Endothelial cell of umbilical vein (primary cell): ENCODE measurements around the gene TPM3.

Experiments used
- EZH2 ChIP-seq: IDR thresholded peaks from 2 replicates; pipeline ENCODE4 v1.6.1; 2012; ENCODE audit warnings: borderline replicate concordance, low read depth, mild to moderate bottlenecking, moderate library complexity, low read length, inconsistent platforms; ENCODE audit not compliant: severe bottlenecking
- FOS ChIP-seq: IDR thresholded peaks from 2 replicates; pipeline ENCODE4 v1.6.1; 2011; ENCODE audit warnings: mild to moderate bottlenecking, low read length, moderate library complexity, borderline replicate concordance; ENCODE audit not compliant: insufficient read depth
- GATA2 ChIP-seq: IDR thresholded peaks from 2 replicates; pipeline ENCODE4 v1.7.0; 2011; ENCODE audit warnings: low read depth, mild to moderate bottlenecking, moderate library complexity, mixed read lengths, low read length; ENCODE audit not compliant: insufficient read length, insufficient read depth
- JUN ChIP-seq: IDR thresholded peaks from 2 replicates; pipeline ENCODE4 v1.6.1; 2011; ENCODE audit warnings: borderline replicate concordance, low read depth; ENCODE audit not compliant: insufficient read length, insufficient read depth
- MYC ChIP-seq: IDR thresholded peaks from one replicate; pipeline ENCODE4 v1.6.1; 2011; ENCODE audit warnings: mild to moderate bottlenecking, low read depth, low read length
- POLR2A ChIP-seq: IDR thresholded peaks from 2 replicates; pipeline ENCODE4 v1.6.1; 2012; ENCODE audit warnings: low read depth, mild to moderate bottlenecking, control low read depth, low read length
- POLR2AphosphoS5 ChIP-seq: IDR thresholded peaks from 2 replicates; pipeline ENCODE4 v1.6.1; 2012; ENCODE audit warnings: low read depth, mild to moderate bottlenecking, control low read depth, low read length, moderate library complexity; ENCODE audit not compliant: insufficient read depth
- TF ChIP-seq, protein P1 (sequence below), 2 donors: IDR thresholded peaks; 1 replicate in 1 of 2; 2 replicates in 1 of 2; pipeline ENCODE4 v1.5.1; 2011; ENCODE audit warnings: low read length in 2 of 2, mild to moderate bottlenecking in 2 of 2, moderate library complexity in 2 of 2, control low read depth in 1 of 2, inconsistent platforms in 1 of 2, low read depth in 1 of 2; ENCODE audit not compliant: insufficient read depth in 1 of 2; ENCODE audit errors: extremely low read depth in 1 of 2
- TF ChIP-seq, protein P2 (sequence below): IDR thresholded peaks from 2 replicates; pipeline ENCODE4 v1.6.1; 2011; ENCODE audit not compliant: insufficient read depth, insufficient read length

DNA sequence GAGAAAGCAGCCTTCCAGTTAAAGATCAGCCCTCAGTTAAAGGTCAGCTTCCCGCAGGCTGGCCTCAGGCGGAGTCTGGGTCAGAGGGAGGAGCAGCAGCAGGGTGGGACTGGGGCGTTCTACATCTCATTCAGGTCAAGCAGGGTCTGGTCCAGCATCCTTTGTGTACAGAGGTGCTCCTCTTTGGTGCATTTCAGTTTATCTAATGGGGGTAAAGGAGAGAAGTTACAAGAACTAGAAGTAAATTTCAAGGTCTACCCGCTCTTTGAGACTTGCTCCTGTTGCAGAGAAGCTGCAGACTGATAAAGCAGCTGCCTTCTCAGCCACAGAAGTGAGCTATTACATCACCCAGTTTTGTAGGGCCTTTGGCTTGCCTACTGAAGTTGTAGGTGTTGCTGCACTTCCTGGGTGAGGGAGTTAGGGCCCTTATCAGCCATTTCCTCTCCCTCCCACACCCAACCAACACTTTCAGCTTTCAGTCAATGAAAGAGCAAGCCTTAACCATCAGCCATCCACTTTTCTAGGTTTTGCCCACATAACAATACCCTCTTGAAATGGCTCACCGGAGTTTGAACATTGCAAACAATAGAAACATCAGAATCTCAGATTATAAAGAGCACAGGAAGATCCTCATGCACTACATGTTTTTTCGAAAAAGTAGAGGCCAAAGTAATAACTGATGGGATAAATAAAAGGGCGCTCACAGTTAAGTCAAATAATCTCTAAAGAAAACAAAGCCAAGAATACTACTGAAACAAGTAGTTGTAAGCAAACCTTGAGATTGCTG is 34.2 kb downstream of the TPM3 start:
- TF ChIP-seq, protein P1, sequence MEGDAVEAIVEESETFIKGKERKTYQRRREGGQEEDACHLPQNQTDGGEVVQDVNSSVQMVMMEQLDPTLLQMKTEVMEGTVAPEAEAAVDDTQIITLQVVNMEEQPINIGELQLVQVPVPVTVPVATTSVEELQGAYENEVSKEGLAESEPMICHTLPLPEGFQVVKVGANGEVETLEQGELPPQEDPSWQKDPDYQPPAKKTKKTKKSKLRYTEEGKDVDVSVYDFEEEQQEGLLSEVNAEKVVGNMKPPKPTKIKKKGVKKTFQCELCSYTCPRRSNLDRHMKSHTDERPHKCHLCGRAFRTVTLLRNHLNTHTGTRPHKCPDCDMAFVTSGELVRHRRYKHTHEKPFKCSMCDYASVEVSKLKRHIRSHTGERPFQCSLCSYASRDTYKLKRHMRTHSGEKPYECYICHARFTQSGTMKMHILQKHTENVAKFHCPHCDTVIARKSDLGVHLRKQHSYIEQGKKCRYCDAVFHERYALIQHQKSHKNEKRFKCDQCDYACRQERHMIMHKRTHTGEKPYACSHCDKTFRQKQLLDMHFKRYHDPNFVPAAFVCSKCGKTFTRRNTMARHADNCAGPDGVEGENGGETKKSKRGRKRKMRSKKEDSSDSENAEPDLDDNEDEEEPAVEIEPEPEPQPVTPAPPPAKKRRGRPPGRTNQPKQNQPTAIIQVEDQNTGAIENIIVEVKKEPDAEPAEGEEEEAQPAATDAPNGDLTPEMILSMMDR (IDR thresholded peaks at IDR 0.05; ENCODE audit: extremely low read depth in 1 of 2, insufficient read depth in 1 of 2, low read depth in 1 of 2, low read length in 2 of 2) = no peak
- TF ChIP-seq FOS = no peak
- no peak for TF ChIP-seq EZH2
- TF ChIP-seq POLR2A = no peak
- no peak for TF ChIP-seq POLR2AphosphoS5
- TF ChIP-seq, protein P2, sequence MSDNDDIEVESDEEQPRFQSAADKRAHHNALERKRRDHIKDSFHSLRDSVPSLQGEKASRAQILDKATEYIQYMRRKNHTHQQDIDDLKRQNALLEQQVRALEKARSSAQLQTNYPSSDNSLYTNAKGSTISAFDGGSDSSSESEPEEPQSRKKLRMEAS = no peak
- TF ChIP-seq JUN = no peak
- TF ChIP-seq MYC = no peak
- TF ChIP-seq GATA2 = no peak
